Panc1 (cell line): ENCODE results near the gene NTM. TPM values are rescaled to one million over a fixed set of nuclear protein-coding genes. Genes with fewer than 3 reads are reported as not detected.

Source experiments
- ATAC-seq: fragments of 200-7000 bp; cut with Tn5 transposase; 2 replicates; pipeline ENCODE4 v1.9.1; 2020; ENCODE audit warnings: mild to moderate bottlenecking, moderate library complexity
- BruUV-seq: library from RNA; stranded (reverse); fragments of 400-500 nt; replicated peaks from 2 replicates; lab custom pipeline; 2021; lab: Mats Ljungman, UMichigan
- CTCF ChIA-PET: fragments of 300-600 bp; sonication (Branson Sonifier 250); formaldehyde crosslinking; loops from one replicate; lab custom pipeline; 2022; ENCODE audit warnings: antibody characterized with exemption; lab: Charles Lee
- POLR2A ChIA-PET: fragments of 300-600 bp; sonication (Branson Sonifier 250); formaldehyde crosslinking; loops from one replicate; lab custom pipeline; 2022; ENCODE audit warnings: antibody characterized with exemption; lab: Charles Lee
- DNase-seq: peaks from one replicate; pipeline ENCODE4 v3.0.0-alpha.2; 2010; ENCODE audit warnings: low read depth, low spot score
- H3K27ac ChIP-seq: 2 replicates; pipeline ENCODE4 v1.5.1; 2011; ENCODE audit warnings: mild to moderate bottlenecking, low read length, inconsistent platforms
- H3K27me3 ChIP-seq: fragments of 200-500 bp; sonication (Bioruptor generic); 2 replicates; pipeline ENCODE4 v1.6.0; 2014; ENCODE audit warnings: low read length, inconsistent platforms; ENCODE audit not compliant: control insufficient read depth, insufficient read depth
- H3K36me3 ChIP-seq: fragments of 200-500 bp; sonication (Bioruptor generic); 2 replicates; pipeline ENCODE4 v1.5.1; 2014; ENCODE audit warnings: inconsistent platforms, mild to moderate bottlenecking, low read length, moderate library complexity; ENCODE audit not compliant: control insufficient read depth, insufficient read depth
- H3K4me1 ChIP-seq: 2 replicates; pipeline ENCODE4 v1.5.1; 2011; ENCODE audit warnings: inconsistent platforms, mild to moderate bottlenecking, low read length, moderate library complexity; ENCODE audit not compliant: control insufficient read depth, insufficient read depth
- H3K4me3 ChIP-seq, 2 experiments: 2 replicates each; pipeline ENCODE4 v1.5.1; 2011 to 2012; ENCODE audit warnings: low read depth in 2 of 2, low read length in 2 of 2, mild to moderate bottlenecking in 2 of 2, inconsistent platforms in 1 of 2, moderate library complexity in 1 of 2
- H3K9me3 ChIP-seq: fragments of 200-500 bp; sonication (Bioruptor generic); 2 replicates; pipeline ENCODE4 v1.5.1; 2014; ENCODE audit warnings: low read depth, mild to moderate bottlenecking, inconsistent platforms, low read length, moderate library complexity; ENCODE audit not compliant: control insufficient read depth, insufficient read depth
- POLR2AphosphoS5 ChIP-seq: IDR thresholded peaks from 2 replicates; pipeline ENCODE4 v1.6.1; 2012; ENCODE audit warnings: mild to moderate bottlenecking, low read depth, low read length, moderate library complexity
- SIN3A ChIP-seq: IDR thresholded peaks from 2 replicates; pipeline ENCODE4 v1.6.1; 2012; ENCODE audit warnings: low read depth, mild to moderate bottlenecking, low read length, moderate library complexity, borderline replicate concordance; ENCODE audit not compliant: insufficient read depth
- TCF7L2 ChIP-seq: IDR thresholded peaks from 2 replicates; pipeline ENCODE4 v1.6.1; 2011; ENCODE audit warnings: mild to moderate bottlenecking, low read depth, low read length, inconsistent platforms
- in situ Hi-C: cut with HindIII; loops from 2 replicates; pipeline ENCODE4 v1.10.0; 2016; ENCODE audit warnings: low sequenced_read_pairs, low pct_unique_long_range_greater_than_20kb
- intact Hi-C: fragments of 100-400 bp; cut with micrococcal nuclease; formaldehyde crosslinking; loops from one replicate; pipeline ENCODE4 v1.10.0; 2022; ENCODE audit not compliant: unreplicated experiment
- total RNA-seq: library from RNA; stranded (reverse); gene quantifications from one replicate; pipeline ENCODE4 v1.2.1, GENCODE V29; 2021; ENCODE audit not compliant: unreplicated experiment
- TF ChIP-seq, protein P1 (sequence below), 2 experiments: IDR thresholded peaks; 2 replicates each; pipeline ENCODE4 v1.6.1; 2011 to 2012; ENCODE audit warnings: low read depth in 2 of 2, control low read depth in 1 of 2, low read length in 1 of 2, mild to moderate bottlenecking in 1 of 2, moderate library complexity in 1 of 2; ENCODE audit not compliant: insufficient read depth in 1 of 2
- TF ChIP-seq, protein P2 (sequence below): fragments of 450-650 bp; IDR thresholded peaks from 2 replicates; pipeline ENCODE4 v1.5.1; 2017; ENCODE audit warnings: mild to moderate bottlenecking

Gene NTM
- total RNA-seq, 1 experiment from 2014 or later, result 0.10 TPM

DNA sequence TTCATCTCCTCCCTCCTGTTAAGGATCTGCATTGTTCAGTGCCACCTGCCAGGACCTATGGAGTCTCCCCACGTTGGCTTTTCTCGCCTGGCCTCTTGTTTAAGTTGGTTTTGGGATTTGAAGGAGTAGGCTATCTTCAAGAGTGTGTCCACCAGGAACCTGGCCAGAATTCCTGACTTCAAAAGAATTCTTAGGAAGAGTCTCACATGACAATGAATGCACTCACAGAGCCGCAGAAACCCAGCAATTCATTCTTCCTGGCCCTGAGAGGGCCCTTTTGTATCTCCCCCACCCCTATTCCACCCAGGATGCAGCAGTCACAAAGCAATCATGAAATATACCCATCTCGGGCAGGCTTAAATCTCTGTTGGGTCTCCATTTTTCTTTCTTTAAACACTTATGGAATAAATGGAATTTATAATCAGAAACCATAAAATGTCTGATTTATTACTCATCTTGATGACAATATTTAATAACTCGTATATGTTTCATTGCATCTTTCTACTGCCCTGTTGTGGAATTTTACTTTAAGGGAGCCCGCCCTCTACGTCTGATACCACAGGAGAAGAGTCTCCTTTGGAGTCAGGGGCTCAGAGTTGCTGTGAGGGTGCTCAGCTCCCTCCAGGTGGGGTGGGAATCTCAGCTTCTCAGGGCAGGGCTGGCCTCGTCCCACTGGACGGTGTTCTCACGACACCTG is 507.0 kb downstream of the NTM start:
- no TSS peak for BruUV-seq
- Histone ChIP-seq H3K4me1 (no peaks in the 10 kb centered on the region), H3K36me3 (no peaks in the 10 kb centered on the region), H3K9me3 (no peaks in the 10 kb centered on the region), H3K27me3 (no peaks in the 10 kb centered on the region), H3K4me3 (no peak overlapping the region), H3K27ac (no peak overlapping the region)
- ChIA-PET CTCF (no interaction called here), POLR2A (no interaction called here)
- in situ Hi-C loops, result no loop called here
- TF ChIP-seq POLR2AphosphoS5 (no peak), SIN3A (no peak), TCF7L2 (no peak)
- TF ChIP-seq, protein P1, sequence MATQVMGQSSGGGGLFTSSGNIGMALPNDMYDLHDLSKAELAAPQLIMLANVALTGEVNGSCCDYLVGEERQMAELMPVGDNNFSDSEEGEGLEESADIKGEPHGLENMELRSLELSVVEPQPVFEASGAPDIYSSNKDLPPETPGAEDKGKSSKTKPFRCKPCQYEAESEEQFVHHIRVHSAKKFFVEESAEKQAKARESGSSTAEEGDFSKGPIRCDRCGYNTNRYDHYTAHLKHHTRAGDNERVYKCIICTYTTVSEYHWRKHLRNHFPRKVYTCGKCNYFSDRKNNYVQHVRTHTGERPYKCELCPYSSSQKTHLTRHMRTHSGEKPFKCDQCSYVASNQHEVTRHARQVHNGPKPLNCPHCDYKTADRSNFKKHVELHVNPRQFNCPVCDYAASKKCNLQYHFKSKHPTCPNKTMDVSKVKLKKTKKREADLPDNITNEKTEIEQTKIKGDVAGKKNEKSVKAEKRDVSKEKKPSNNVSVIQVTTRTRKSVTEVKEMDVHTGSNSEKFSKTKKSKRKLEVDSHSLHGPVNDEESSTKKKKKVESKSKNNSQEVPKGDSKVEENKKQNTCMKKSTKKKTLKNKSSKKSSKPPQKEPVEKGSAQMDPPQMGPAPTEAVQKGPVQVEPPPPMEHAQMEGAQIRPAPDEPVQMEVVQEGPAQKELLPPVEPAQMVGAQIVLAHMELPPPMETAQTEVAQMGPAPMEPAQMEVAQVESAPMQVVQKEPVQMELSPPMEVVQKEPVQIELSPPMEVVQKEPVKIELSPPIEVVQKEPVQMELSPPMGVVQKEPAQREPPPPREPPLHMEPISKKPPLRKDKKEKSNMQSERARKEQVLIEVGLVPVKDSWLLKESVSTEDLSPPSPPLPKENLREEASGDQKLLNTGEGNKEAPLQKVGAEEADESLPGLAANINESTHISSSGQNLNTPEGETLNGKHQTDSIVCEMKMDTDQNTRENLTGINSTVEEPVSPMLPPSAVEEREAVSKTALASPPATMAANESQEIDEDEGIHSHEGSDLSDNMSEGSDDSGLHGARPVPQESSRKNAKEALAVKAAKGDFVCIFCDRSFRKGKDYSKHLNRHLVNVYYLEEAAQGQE (IDR thresholded peaks at IDR 0.05; ENCODE audit: insufficient read depth in 1 of 2, low read depth in 2 of 2, low read length in 1 of 2), result no peak
- TF ChIP-seq, protein P2, sequence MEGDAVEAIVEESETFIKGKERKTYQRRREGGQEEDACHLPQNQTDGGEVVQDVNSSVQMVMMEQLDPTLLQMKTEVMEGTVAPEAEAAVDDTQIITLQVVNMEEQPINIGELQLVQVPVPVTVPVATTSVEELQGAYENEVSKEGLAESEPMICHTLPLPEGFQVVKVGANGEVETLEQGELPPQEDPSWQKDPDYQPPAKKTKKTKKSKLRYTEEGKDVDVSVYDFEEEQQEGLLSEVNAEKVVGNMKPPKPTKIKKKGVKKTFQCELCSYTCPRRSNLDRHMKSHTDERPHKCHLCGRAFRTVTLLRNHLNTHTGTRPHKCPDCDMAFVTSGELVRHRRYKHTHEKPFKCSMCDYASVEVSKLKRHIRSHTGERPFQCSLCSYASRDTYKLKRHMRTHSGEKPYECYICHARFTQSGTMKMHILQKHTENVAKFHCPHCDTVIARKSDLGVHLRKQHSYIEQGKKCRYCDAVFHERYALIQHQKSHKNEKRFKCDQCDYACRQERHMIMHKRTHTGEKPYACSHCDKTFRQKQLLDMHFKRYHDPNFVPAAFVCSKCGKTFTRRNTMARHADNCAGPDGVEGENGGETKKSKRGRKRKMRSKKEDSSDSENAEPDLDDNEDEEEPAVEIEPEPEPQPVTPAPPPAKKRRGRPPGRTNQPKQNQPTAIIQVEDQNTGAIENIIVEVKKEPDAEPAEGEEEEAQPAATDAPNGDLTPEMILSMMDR, result no peak
- ATAC-seq, result no peak
- no peak for DNase-seq
- intact Hi-C loops, result no loop called here

DNA sequence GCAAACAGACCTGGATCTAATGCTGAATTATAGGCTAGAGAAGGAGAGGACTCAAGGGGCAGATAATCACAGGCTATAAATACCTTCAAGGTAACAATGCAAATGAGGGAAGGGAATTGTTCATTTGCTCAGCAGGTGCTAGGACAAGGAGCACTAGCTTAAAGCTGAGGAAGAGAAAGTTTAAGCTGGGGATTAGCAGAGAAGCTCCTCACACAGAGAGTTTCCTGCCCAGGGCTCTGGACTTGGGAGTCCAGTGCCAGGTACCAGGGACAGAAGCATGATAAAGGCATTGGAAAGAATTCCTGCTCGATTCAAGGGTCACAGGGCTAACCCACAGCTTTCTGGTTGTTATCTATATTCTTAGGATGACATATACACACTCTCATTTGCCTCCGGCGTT is 509.9 kb downstream of the NTM start:
- CTCF ChIA-PET, result no interaction called here
- H3K9me3 ChIP-seq, result no peaks in the 10 kb centered on the region

More for the DNA sequence above, 509.9 kb downstream of the NTM start:
- in situ Hi-C loops, result no loop called here
- Histone ChIP-seq H3K36me3 (no peaks in the 10 kb centered on the region), H3K4me1 (no peaks in the 10 kb centered on the region), H3K27me3 (no peaks in the 10 kb centered on the region), H3K4me3 (no peak overlapping the region), H3K27ac (no peak overlapping the region)
- TF ChIP-seq POLR2AphosphoS5 (no peak), TCF7L2 (no peak), SIN3A (no peak)
- TF ChIP-seq, protein P2, result no peak
- TF ChIP-seq, protein P1 (IDR thresholded peaks at IDR 0.05; ENCODE audit: insufficient read depth in 1 of 2, low read depth in 2 of 2, low read length in 1 of 2), result no peak
- intact Hi-C loops, result no loop called here
- DNase-seq (no peak), ATAC-seq (no peak)
- POLR2A ChIA-PET, result no interaction called here
- no TSS peak for BruUV-seq
